HepG2 (cell line): Measurements from ENCODE around the gene PRKAR2A. TPM values are rescaled to one million over a fixed set of nuclear protein-coding genes. Genes with fewer than 3 reads are reported as not detected.

Experiments used
- AKNA ChIP-seq: sonication (generic); formaldehyde crosslinking; IDR thresholded peaks from 2 replicates; pipeline ENCODE4 v1.4.0; 2020; ENCODE audit warnings: missing genetic modification reagents, borderline replicate concordance
- ARID2 ChIP-seq: sonication (generic); formaldehyde crosslinking; IDR thresholded peaks from 2 replicates; pipeline ENCODE4 v1.8.1; 2022; ENCODE audit warnings: mild to moderate bottlenecking, missing genetic modification reagents, borderline replicate concordance
- BRCA1 ChIP-seq: sonication (generic); formaldehyde crosslinking; IDR thresholded peaks from 2 replicates; pipeline ENCODE4 v1.4.0; 2020; ENCODE audit warnings: missing genetic modification reagents
- CC2D1A ChIP-seq: sonication (generic); formaldehyde crosslinking; IDR thresholded peaks from 2 replicates; pipeline ENCODE4 v1.8.1; 2023; ENCODE audit warnings: mild to moderate bottlenecking, missing genetic modification reagents
- DNMT1 ChIP-seq: sonication (generic); formaldehyde crosslinking; IDR thresholded peaks from 2 replicates; pipeline ENCODE4 v1.5.1; 2020; ENCODE audit warnings: mild to moderate bottlenecking, missing genetic modification reagents
- GTF2F1 ChIP-seq: fragments of 150-350 bp; IDR thresholded peaks from 2 replicates; pipeline ENCODE4 v1.6.1; 2014; ENCODE audit warnings: low read length
- HOXA9 ChIP-seq: sonication (generic); formaldehyde crosslinking; IDR thresholded peaks from 2 replicates; pipeline ENCODE4 v1.8.1; 2022; ENCODE audit warnings: missing genetic modification reagents, mild to moderate bottlenecking, moderate library complexity, borderline replicate concordance
- NR2F1 ChIP-seq, 2 experiments: fragments of 450-650 bp in 1 of 2; formaldehyde crosslinking in 1 of 2; IDR thresholded peaks; 2 replicates each; pipeline versions ENCODE4 v1.5.0 to v1.6.1; 2016 to 2020; ENCODE audit warnings: mild to moderate bottlenecking in 1 of 2, missing compliant biosample characterization in 1 of 2, missing genetic modification reagents in 1 of 2, moderate library complexity in 1 of 2
- PHF20 ChIP-seq: sonication (generic); formaldehyde crosslinking; IDR thresholded peaks from 2 replicates; pipeline ENCODE4 v1.5.0; 2020; ENCODE audit warnings: mild to moderate bottlenecking, missing genetic modification reagents
- RBM39 ChIP-seq: fragments of 200-400 bp; formaldehyde crosslinking; IDR thresholded peaks from one replicate; pipeline ENCODE4 v1.6.1; 2018; ENCODE audit warnings: antibody characterized with exemption, mild to moderate bottlenecking, low read depth, low read length; ENCODE audit not compliant: poor library complexity, severe bottlenecking
- RCOR2 ChIP-seq: IDR thresholded peaks from 2 replicates; pipeline ENCODE4 v1.6.1; 2016; ENCODE audit warnings: missing biosample characterization, missing genetic modification reagents
- REL ChIP-seq: sonication (generic); formaldehyde crosslinking; conservative IDR thresholded peaks from 2 replicates; pipeline ENCODE4 v1.8.0; 2022; ENCODE audit warnings: mild to moderate bottlenecking, missing genetic modification reagents, moderate library complexity
- RFX1 ChIP-seq: fragments of 450-650 bp; IDR thresholded peaks from 2 replicates; pipeline ENCODE4 v1.6.1; 2017
- SIN3A ChIP-seq: IDR thresholded peaks from 2 replicates; pipeline ENCODE4 v1.6.1; 2011; ENCODE audit warnings: low read depth, mild to moderate bottlenecking, control low read depth, low read length, borderline replicate concordance
- SYNCRIP ChIP-seq: fragments of 200-400 bp; formaldehyde crosslinking; IDR thresholded peaks from 2 replicates; pipeline ENCODE4 v1.6.1; 2018; ENCODE audit warnings: mild to moderate bottlenecking, low read depth, low read length; ENCODE audit not compliant: insufficient read depth
- TFAP4 ChIP-seq: sonication (generic); IDR thresholded peaks from 2 replicates; pipeline ENCODE4 v1.6.1; 2016; ENCODE audit warnings: low read depth, borderline replicate concordance
- THYN1 ChIP-seq: sonication (generic); formaldehyde crosslinking; IDR thresholded peaks from 2 replicates; pipeline ENCODE4 v1.8.1; 2023; ENCODE audit warnings: low read depth, mild to moderate bottlenecking, moderate library complexity, missing genetic modification reagents, borderline replicate concordance
- YEATS2 ChIP-seq: sonication (generic); formaldehyde crosslinking; IDR thresholded peaks from 2 replicates; pipeline ENCODE4 v1.4.0; 2020; ENCODE audit warnings: missing genetic modification reagents, borderline replicate concordance
- ZBTB42 ChIP-seq: sonication (generic); formaldehyde crosslinking; IDR thresholded peaks from 2 replicates; pipeline ENCODE4 v1.5.0; 2020; ENCODE audit warnings: mild to moderate bottlenecking, missing genetic modification reagents
- ZFP62 ChIP-seq: sonication (generic); formaldehyde crosslinking; IDR thresholded peaks from 2 replicates; pipeline ENCODE4 v1.4.0; 2020; ENCODE audit warnings: missing genetic modification reagents
- ZFP90 ChIP-seq: sonication (generic); formaldehyde crosslinking; IDR thresholded peaks from 2 replicates; pipeline ENCODE4 v1.8.0; 2022; ENCODE audit warnings: missing genetic modification reagents, mild to moderate bottlenecking, inconsistent platforms, borderline replicate concordance
- ZNF335 ChIP-seq: sonication (generic); formaldehyde crosslinking; IDR thresholded peaks from 2 replicates; pipeline ENCODE4 v1.4.0; 2020; ENCODE audit warnings: missing genetic modification reagents
- polyA plus RNA-seq, 8 experiments: library from polyadenylated mRNA; depleted of rRNA in 3 of 8; stranded (reverse) in 7 of 8; unstranded in 1 of 8; fragments of >200 nt; fragmentation: Illumina TruSeq in 4 of 8; extraction: Trizol in 4 of 8; gene quantifications; 2 replicates each; pipeline versions ENCODE4 v1.2.1 to v1.2.3, GENCODE V29; 2011 to 2016; ENCODE audit warnings: low read depth in 4 of 8, missing spikeins in 1 of 8, mixed read lengths in 1 of 8; ENCODE audit not compliant: insufficient read depth in 1 of 8
- total RNA-seq, 5 experiments: library from RNA; depleted of rRNA; stranded (reverse); fragments of >200 nt; fragmentation: Illumina TruSeq; extraction: Trizol; gene quantifications; 2 replicates each; pipeline ENCODE4 v1.2.3, GENCODE V29; 2016; ENCODE audit warnings: low read depth in 1 of 5
- TF ChIP-seq, protein P1 (sequence below): sonication (generic); formaldehyde crosslinking; IDR thresholded peaks from 2 replicates; pipeline ENCODE4 v1.4.0; 2020; ENCODE audit warnings: mild to moderate bottlenecking, missing genetic modification reagents

PRKAR2A gene
- total and polyA plus RNA-seq, 2 of the 13 experiments (the other 11 are each of a cell fraction or from before 2014, with no cell fraction given), result 11.8 to 29.2 TPM

DNA sequence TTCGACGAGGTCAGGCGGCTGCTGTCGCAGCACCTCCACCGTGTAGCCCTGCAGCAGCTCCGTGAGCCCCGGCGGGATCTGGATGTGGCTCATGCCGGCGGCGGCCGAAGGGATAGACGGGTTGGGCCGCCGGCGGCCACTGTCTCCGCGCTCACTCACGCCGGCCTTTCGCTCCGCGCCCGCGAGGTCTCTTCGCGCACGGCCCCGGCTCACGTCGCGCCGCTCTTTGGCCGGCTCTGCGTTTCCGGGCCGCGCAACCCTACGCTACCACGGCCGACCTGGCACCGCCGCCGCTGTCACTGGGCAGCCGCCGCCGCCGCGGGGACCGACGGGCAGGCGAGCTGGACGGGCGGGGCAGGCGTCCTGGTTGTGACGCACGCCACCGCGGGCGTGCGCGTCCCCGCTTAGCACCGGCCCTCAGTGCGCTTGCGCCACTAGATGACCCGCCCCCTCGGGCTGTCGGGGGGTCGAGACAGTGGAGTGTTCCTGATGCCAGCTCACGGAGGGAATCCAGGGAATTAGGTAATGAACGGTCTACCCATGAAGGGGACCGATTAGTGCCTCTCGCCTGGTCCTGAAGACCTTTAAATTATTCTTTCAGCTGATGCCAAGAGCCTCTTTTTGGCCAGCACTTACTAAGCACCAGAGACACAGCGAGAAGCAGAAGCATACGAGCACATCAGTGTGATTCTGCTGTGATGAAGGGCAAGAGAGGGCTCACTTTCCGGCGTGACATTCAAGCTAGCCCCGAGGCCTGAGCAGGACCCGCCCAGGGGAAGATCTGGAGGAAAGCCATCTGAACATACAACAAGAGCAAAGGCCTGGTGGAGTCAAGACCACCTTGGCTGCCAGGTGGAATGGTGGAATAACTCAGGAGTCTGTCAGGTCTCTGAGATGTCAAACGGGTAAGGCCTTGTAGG, at the start of gene PRKAR2A (continued):
- no peak for TF ChIP-seq CC2D1A
- TF ChIP-seq SIN3A, result peak; percentile 26; the same call in 1 of the 2 replicates
- peak; percentile 67 for TF ChIP-seq PHF20 (CRISPR knock-in tag)
- no peak for TF ChIP-seq REL
- TF ChIP-seq HOXA9, result no peak
- TF ChIP-seq RFX1, result no peak
- no peak for TF ChIP-seq RCOR2 (CRISPR knock-in tag)
- TF ChIP-seq BRCA1 (CRISPR knock-in tag), result no peak
- no peak for TF ChIP-seq GTF2F1
- TF ChIP-seq SYNCRIP, result no peak
- TF ChIP-seq NR2F1 (CRISPR knock-in tag; IDR thresholded peaks at IDR 0.05), result no peak
- TF ChIP-seq, protein P1, sequence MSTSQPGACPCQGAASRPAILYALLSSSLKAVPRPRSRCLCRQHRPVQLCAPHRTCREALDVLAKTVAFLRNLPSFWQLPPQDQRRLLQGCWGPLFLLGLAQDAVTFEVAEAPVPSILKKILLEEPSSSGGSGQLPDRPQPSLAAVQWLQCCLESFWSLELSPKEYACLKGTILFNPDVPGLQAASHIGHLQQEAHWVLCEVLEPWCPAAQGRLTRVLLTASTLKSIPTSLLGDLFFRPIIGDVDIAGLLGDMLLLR (CRISPR knock-in tag), result no peak
- TF ChIP-seq ZNF335 (CRISPR knock-in tag), result no peak
- 0 out of 2 replicates have a peak, but pooled peaks have one; percentile 27 for TF ChIP-seq ZFP90
- no peak for TF ChIP-seq YEATS2
- TF ChIP-seq ZBTB42, result no peak; the same call in 1 of the 2 replicates
- peak; percentile 74; the same call in 1 of the 2 replicates for TF ChIP-seq DNMT1 (CRISPR knock-in tag)
- no peak for TF ChIP-seq THYN1 (CRISPR knock-in tag)
- no peak for TF ChIP-seq AKNA (CRISPR knock-in tag)
- TF ChIP-seq TFAP4, result no peak
- TF ChIP-seq ARID2 (CRISPR knock-in tag), result no peak
- peak; percentile 64 for TF ChIP-seq RBM39
- TF ChIP-seq ZFP62 (CRISPR knock-in tag), result no peak
